Hepatocyte (in vitro differentiated cells): ENCODE results near the gene NCAPH2. TPM values are rescaled to one million over a fixed set of nuclear protein-coding genes. Genes with fewer than 3 reads are reported as not detected.

Source experiments
- DNase-seq: peaks from one replicate; pipeline ENCODE4 v3.0.0-alpha.2; 2016; ENCODE audit warnings: low spot score
- H2AFZ ChIP-seq: fragments of 200-600 bp; sonication (generic); 2 replicates; pipeline ENCODE4 v1.6.0; 2016; ENCODE audit warnings: antibody characterized with exemption, mild to moderate bottlenecking
- H3K27ac ChIP-seq: fragments of 200-600 bp; sonication (generic); 2 replicates; pipeline ENCODE4 v1.5.1; 2016; ENCODE audit warnings: mild to moderate bottlenecking
- H3K27me3 ChIP-seq: fragments of 200-600 bp; sonication (generic); 2 replicates; pipeline ENCODE4 v1.6.1; 2016
- H3K36me3 ChIP-seq: fragments of 200-600 bp; sonication (generic); replicated peaks from 2 replicates; pipeline ENCODE4 v1.5.1; 2016; ENCODE audit warnings: low read depth; ENCODE audit not compliant: insufficient read depth
- H3K4me1 ChIP-seq: fragments of 200-600 bp; sonication (generic); 2 replicates; pipeline ENCODE4 v1.5.1; 2016; ENCODE audit warnings: mild to moderate bottlenecking, moderate library complexity; ENCODE audit not compliant: insufficient read depth
- H3K4me2 ChIP-seq: fragments of 200-600 bp; sonication (generic); 2 replicates; pipeline ENCODE4 v1.6.0; 2016
- H3K4me3 ChIP-seq: fragments of 200-600 bp; sonication (generic); 2 replicates; pipeline ENCODE4 v1.5.1; 2016; ENCODE audit warnings: mild to moderate bottlenecking
- H3K79me2 ChIP-seq: fragments of 200-600 bp; sonication (generic); 2 replicates; pipeline ENCODE4 v1.6.0; 2017; ENCODE audit warnings: mild to moderate bottlenecking
- H3K9me2 ChIP-seq: fragments of 200-600 bp; sonication (generic); replicated peaks from 2 replicates; pipeline ENCODE4 v1.6.0; 2017; ENCODE audit warnings: mild to moderate bottlenecking; ENCODE audit not compliant: insufficient read depth
- H3K9me3 ChIP-seq: fragments of 200-600 bp; sonication (generic); 2 replicates; pipeline ENCODE4 v1.5.1; 2016; ENCODE audit warnings: low read depth, mild to moderate bottlenecking
- H4K20me1 ChIP-seq: fragments of 200-600 bp; sonication (generic); 2 replicates; pipeline ENCODE4 v1.6.0; 2016; ENCODE audit warnings: mild to moderate bottlenecking; ENCODE audit not compliant: insufficient read depth, poor library complexity, severe bottlenecking
- CTCF ChIP-seq: fragments of 200-600 bp; sonication (generic); IDR thresholded peaks from 2 replicates; pipeline ENCODE4 v1.5.1; 2016; ENCODE audit warnings: antibody characterized with exemption, mild to moderate bottlenecking; ENCODE audit not compliant: poor library complexity
- EZH2 ChIP-seq: fragments of 200-600 bp; sonication (generic); IDR thresholded peaks from 2 replicates; pipeline ENCODE4 v1.6.1; 2016; ENCODE audit warnings: antibody characterized with exemption, mild to moderate bottlenecking, borderline replicate concordance
- EZH2phosphoT487 ChIP-seq: fragments of 200-600 bp; sonication (generic); IDR thresholded peaks from one replicate; pipeline ENCODE4 v1.6.1; 2018; ENCODE audit warnings: antibody characterized with exemption, mild to moderate bottlenecking, low read depth, moderate library complexity; ENCODE audit not compliant: unreplicated experiment, severe bottlenecking
- WGBS: methylation state at CpG from one replicate; pipeline ENCODE4 v1.1.6; 2016; ENCODE audit warnings: low lambda C conversion rate; ENCODE audit errors: missing lambda C conversion rate; 5-methylcytosine and 5-hydroxymethylcytosine counted together
- polyA plus RNA-seq: library from polyadenylated mRNA; unstranded; fragments of >200 nt; fragmentation: Nextera tagmentation; extraction: Ambion mirVana; gene quantifications from 2 replicates; pipeline ENCODE4 v1.2.1, GENCODE V29; 2016
- total RNA-seq: library from RNA; depleted of rRNA; stranded (reverse); fragments of >200 nt; gene quantifications from 2 replicates; pipeline ENCODE4 v1.2.3, GENCODE V29; 2014

The NCAPH2 gene
- total and polyA plus RNA-seq, 2 experiments from 2014 or later = 25.6 to 40.6 TPM

GRCh38 chr22:50522208-50522805, 14.3 kb downstream of the NCAPH2 start:
- no peak overlapping the region for H2AFZ ChIP-seq
- peaks cover 18% of the 10 kb centered on the region for H3K4me1 ChIP-seq
- no peaks in the 10 kb centered on the region for H3K9me2 ChIP-seq
- peaks cover 13% of the 10 kb centered on the region for H4K20me1 ChIP-seq
- H3K27me3 ChIP-seq = no peaks in the 10 kb centered on the region
- H3K4me3 ChIP-seq = no peak overlapping the region
- no peak overlapping the region for H3K27ac ChIP-seq
- H3K4me2 ChIP-seq = no peak overlapping the region
- no peaks in the 10 kb centered on the region for H3K36me3 ChIP-seq
- H3K79me2 ChIP-seq = peaks cover 37% of the 10 kb centered on the region
- no peak for DNase-seq
- H3K9me3 ChIP-seq = no peaks in the 10 kb centered on the region
- TF ChIP-seq CTCF (no peak), EZH2 (no peak), EZH2phosphoT487 (no peak)
- WGBS = 92% methylated on average over 12 of the region's 15 CpGs

GRCh38 chr22:50522806-50523438, 14.9 kb downstream of the NCAPH2 start:
- Histone ChIP-seq H3K4me1 (peaks cover 19% of the 10 kb centered on the region), H3K9me2 (no peaks in the 10 kb centered on the region), H3K27ac (no peak overlapping the region), H2AFZ (no peak overlapping the region), H3K27me3 (no peaks in the 10 kb centered on the region), H3K4me3 (no peak overlapping the region), H3K79me2 (peaks cover 37% of the 10 kb centered on the region), H4K20me1 (peaks cover 13% of the 10 kb centered on the region), H3K9me3 (no peaks in the 10 kb centered on the region), H3K4me2 (peak overlapping the region; percentile 94), H3K36me3 (no peaks in the 10 kb centered on the region)
- whole genome bisulfite sequencing = 92% methylated on average over 15 of the region's 22 CpGs
- TF ChIP-seq EZH2phosphoT487 (no peak), EZH2 (no peak), CTCF (no peak)
- peak; percentile 6 for DNase-seq

- DNase-seq = no peak
- Histone ChIP-seq H3K27ac (no peak overlapping the region), H4K20me1 (peaks cover 13% of the 10 kb centered on the region), H3K79me2 (peaks cover 37% of the 10 kb centered on the region), H3K4me2 (peak overlapping the region; percentile 94), H3K9me3 (no peaks in the 10 kb centered on the region), H3K4me1 (peaks cover 19% of the 10 kb centered on the region), H3K4me3 (no peak overlapping the region), H3K9me2 (no peaks in the 10 kb centered on the region), H3K36me3 (no peaks in the 10 kb centered on the region), H3K27me3 (no peaks in the 10 kb centered on the region), H2AFZ (no peak overlapping the region)
- no peak for TF ChIP-seq EZH2
- TF ChIP-seq CTCF = no peak
- TF ChIP-seq EZH2phosphoT487 = no peak
- 97% methylated on average over 16 of the region's 16 CpGs for WGBS
These were observed 15.4 kb downstream of the NCAPH2 start for GRCh38 chr22:50523458-50523805.
